SH-SY5Y (cell line): ENCODE results near the gene TNFRSF1B.

Experiments used
- GATA2 ChIP-seq: IDR thresholded peaks from 2 replicates; pipeline ENCODE4 v1.6.1; 2011; ENCODE audit warnings: mild to moderate bottlenecking, low read depth, low read length
- GATA3 ChIP-seq: IDR thresholded peaks from 2 replicates; pipeline ENCODE4 v1.6.1; 2011; ENCODE audit warnings: low read depth, mild to moderate bottlenecking, low read length, moderate library complexity

DNA sequence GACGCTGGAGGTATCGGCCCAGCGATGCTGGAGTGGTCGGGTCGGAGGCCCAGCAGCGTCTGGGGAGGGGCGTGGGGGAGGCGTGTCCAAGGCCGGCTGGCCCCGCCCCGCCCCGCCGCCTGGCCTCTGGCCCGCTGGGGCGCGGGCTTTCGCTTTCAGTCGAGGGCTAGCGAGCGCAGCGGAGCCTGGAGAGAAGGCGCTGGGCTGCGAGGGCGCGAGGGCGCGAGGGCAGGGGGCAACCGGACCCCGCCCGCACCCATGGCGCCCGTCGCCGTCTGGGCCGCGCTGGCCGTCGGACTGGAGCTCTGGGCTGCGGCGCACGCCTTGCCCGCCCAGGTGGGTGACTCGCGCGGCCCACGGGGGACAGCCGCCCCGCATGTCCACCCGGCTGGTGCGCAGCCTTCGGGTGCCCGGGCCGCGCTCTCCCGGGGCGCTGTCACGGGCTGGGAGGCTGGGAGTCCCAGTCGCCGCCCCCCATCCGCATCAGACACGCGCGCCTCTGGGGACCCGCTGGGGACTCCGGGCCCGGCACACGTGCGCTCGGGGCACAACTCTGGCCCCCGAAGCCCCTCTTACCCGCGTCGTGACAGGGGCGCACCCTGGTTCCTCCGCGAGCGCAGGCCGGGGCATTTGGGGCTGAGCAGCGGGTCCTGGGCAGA lies at the start of gene TNFRSF1B:
- TF ChIP-seq GATA2, result no peak
- no peak for TF ChIP-seq GATA3
